Dedifferentiated amniotic fluid mesenchymal stem cell (primary cell): ENCODE results near the gene ANKRD18A.

Source experiments
- DNase-seq: peaks from one replicate; pipeline ENCODE4 v3.0.0-alpha.2; 2016; ENCODE audit errors: extremely low spot score

The ANKRD18A gene

DNA sequence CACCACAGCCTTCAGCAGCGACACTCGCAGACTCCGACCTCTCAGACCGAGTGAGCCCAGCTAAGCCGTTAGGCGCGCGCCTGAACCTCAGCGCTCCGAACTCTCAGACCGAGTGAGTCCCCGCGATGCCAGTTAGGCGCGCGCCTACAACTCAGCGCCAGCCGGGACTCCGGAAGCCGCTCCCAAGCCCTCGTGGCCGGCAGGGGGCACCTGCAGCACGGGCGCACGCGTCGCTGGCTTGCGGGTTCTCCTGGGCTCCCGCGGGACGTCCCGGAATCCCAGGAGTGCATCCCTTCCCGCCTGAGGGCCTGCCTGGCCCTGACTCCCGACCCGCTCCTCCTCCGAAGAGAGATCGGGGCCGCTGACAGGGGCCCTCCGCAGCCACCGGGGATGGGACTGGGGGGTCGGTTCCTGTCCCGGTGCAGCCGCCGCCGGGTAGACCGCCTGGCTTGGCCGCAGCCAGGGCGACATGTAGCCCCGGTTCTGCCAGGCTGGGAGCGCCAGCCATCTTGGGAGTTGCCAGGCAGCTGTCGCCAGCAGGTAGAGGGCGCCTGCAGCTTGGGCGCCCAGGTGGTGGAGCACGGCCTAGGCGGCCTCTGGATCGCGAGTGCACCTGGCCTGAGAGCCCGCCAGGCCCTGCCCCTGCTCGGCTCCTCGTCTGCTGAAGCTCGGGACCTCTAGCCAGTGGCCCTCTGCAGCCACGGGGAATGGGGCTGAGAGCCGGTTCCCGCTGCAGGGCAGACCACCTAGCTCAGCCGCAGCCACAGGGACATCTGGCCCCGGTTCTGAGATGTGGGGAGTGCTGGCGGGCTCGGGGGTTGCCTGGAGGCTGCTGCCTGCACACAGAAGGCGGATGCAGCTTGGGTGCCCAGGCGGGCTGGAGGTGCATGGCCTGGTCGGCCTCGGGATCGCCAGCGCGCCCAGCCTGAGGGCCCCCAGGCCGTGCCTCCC lies at the start of gene ANKRD18A:
Gene ANKRD18A (minus strand): TSS at position 114 of the 951 bp plus-strand sequence. CDS start 311 bp downstream, outside the sequence.
- DNase-seq = peak; percentile 86

DNA sequence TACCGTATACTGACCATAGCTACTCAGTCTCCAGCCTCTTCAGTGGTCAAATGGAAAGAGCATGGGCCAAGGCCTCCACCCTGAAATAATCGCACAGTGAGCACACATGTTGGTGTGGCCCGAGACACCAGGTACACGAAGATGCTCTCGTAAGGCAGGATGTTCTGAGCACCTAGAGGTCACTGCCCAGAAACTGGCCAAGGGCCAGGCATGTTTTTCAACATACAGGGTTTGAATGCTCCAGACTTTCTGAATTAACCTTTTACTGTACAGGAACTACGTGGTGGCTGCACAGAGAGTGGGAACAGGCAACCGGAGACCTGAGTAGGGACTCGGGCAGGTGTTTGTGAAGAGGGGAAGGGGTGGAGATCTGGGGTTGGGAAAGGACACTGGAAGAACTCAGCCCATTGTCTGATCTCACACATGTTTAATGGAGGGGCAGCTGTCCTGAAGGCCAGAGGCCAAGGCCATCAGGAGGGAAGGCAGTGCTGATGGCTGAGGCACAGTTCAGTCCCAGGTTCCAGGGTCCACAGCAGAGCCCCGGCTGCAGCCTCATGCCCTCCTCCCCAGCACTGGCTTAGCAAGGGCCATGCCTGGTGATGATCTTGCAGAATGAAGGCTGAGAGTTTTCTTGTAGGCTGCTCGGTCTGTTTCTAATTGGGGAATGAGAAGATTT lies 48.5 kb upstream of the ANKRD18A start:
- no peak for DNase-seq

DNA sequence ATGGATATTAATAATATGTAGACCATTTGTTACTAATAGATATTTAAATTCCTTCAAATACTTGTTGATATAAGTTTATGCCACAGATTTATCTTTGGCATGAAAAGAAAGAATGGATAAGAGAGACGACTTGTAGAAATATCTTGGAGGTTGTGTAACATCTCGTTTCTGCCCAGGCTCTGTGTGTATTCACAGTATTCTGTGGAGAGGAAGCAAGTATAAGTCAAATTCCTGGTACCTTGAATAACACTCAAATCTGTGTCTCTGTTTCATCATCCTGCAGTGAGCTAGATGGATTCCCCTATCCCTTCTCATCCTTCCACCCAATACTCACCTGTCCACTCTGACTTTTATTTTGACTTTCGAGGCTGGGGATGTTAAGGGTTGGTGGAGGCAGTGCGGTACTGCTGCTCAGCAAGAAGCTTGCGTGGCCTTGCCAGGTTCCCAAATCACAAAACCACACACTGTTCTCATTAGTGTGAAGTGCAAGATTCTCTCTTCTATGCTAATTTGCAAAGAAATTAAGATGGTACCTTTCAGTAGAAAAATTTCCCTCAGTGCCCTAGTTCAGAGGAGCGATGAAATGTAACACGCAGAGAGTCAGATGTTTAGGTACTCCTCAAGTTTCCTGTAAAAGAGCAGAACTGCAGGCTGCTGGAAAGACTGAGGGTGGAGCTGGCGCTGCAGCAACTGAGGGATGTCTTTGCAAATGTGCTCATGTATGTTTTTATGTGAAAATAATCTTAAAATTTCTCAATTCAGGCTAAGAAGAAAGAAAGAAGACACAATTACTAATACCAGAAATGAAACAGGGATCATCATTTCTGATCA lies 42.6 kb upstream of the ANKRD18A start:
- peak; percentile 52 for DNase-seq

DNA sequence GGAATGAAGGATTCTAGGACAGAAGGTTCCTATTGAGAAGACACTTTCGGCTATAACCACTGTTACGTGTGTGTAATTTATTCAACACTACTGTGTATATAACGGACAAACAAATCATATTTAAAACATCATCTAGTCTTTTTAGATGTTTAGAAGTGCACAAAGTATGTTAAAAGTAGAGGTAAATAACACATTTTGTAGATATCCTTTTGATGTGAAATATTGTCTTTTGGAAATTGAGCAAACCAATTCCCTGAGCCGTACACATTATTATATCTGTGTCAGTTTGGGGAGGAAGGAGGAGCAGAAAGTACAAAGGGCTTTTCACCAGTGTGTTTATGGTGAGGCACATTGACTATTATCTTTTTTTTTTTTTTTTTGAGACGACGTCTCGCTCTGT lies 39.1 kb upstream of the ANKRD18A start:
- no peak for DNase-seq

DNA sequence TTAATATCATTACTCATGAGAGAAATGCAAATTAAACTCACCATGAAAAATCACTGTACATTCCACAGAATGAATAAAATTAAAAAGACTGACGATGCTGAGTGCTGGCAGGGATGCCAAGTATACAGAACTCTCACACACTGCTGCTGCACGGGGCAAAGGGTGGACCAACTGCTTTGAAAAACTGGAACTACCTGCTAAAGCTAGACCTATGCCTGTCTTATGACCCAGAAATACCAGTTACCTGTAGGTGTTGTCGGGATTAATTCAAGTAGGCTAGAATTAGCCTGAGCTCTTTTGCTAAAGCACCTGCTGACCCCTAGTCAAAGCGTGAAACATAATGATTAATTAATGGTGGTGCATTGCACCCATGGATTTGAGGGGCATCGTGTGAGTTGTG lies 36.5 kb upstream of the ANKRD18A start:
- DNase-seq = no peak

DNA sequence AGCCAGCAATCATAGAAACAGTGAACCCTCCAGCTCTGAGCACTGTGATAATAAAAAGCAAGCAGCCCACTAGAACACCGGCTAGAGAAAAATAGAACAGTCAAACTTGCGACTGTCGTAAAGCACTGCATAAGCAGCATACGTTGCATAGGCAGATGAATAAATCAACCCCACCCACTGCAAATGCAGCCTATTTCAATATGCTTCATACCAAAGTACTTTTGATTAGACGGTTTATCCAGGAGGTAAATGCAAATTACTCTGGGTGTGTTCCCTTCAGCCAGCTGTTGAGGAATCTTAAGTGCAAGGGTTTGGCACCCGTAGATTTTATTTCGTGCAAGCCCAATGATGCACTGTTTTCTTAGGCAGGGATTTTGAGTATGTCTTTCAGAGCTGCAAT lies 32.1 kb upstream of the ANKRD18A start:
- no peak for DNase-seq

DNA sequence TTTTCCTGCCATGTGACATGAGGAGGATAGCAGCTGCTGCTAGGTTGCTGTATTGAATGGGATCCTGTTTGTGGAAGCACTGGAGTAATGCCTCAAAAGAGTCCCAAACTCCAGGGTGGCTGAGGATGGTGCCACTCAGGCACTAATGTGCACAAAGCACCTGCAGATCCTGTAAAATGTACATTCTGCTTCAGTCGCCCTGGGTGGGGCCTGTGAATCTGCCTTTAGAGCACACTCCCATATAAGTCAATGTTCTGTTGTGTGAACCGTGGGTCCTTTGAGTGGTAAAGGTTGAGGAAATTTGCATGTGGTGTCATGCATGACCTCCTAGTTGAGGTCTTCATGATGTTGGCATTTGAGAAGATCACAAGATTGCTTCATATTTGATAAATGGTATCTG lies 31.6 kb upstream of the ANKRD18A start:
- no peak for DNase-seq

DNA sequence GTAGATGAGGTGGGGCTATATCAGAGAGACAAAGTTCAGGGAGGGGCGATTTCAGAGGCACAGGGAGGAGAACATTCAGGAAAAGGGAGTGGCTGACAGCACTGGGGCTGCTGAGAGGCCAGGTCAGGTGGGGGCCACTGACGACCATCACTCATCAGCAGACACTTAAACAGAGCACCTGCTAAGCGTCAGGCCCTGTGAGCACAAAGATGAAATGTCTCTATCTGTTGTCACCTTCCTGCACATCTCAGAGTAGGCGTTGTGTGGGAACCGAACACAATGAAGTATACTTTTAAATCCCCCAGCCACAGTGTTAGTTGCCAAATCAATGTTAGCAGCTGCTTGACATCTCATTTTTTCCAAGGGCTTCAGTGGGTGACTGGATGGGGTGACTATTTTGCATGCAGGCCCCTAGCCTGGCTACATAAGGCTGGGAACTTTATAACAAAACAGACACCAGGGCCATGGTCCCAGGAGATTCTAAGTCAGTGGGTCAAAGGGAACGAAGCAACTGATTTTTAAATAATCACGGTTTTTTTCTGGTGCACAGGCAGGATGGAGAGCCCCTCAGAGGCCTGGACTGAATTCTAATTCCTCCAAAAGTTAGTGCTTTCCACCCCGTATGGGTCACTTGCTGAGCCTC lies 31.1 kb upstream of the ANKRD18A start:
- no peak for DNase-seq

DNA sequence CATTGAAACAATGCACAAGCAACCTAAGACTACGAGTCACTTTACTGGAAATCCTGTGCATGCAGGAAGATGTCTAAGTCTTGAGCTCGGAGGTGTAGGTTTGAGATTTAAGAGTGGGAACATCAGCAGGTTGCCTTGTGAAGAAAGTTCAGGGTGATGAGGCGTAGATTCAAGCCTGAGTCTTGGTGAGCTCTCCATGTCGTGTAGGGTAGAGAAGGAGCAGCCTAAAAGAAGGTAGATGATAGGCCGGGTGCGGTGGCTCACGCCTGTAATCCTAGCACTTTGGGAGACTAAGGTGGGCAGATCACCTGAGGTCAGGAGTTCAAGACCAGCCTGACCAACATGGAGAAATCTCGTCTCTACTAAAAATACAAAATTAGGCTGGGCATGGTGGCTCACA lies 30.2 kb upstream of the ANKRD18A start:
- DNase-seq = no peak

DNA sequence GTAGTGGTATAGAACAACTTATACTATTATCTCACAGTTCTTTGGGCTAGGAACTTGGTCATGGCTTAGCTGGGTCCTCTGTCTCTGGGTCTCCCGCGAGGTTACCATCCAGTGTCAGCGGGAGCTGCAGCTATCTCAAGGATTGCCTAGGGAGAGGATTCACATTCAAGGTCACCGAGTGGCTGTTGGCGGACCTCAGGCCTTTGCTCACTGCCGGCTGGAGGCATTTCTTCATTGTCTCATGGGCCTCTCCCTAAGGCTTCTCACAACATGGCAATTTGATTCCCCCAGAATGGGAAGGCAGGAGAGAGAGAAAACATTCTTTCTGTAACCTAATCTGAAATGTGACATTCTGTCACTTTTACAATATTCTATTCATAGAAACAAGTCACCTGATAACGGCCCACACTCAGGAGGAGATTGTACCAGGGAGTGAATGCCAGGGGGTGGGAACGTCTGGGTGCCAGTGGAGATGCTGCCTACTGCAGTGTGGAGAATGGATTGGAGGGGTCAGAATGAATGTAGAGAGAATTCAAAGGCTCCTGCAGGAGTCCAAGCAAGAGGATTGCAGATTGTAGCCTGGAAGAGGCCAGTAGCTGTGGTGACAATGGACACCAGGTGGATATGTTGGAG lies 29.5 kb upstream of the ANKRD18A start:
- no peak for DNase-seq

DNA sequence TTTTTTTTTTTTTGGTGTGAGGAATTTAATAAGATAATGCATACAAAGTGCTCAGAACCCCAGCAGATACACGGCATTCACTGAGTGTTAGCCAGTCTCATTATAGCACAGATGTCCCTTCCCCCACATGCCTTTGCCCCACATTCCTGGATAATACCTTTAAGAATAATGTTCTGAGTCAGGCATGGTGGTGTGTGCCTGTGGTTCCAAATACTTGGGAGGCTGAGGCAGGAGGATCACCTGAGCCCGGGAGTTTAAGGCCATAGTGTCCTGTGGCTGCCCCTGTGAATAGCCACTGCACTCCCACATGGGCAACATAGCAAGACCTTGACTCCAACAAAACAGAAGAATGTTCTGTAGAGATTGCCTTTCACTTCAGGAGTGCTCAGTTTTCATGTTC lies 24.2 kb upstream of the ANKRD18A start:
- DNase-seq = no peak

DNA sequence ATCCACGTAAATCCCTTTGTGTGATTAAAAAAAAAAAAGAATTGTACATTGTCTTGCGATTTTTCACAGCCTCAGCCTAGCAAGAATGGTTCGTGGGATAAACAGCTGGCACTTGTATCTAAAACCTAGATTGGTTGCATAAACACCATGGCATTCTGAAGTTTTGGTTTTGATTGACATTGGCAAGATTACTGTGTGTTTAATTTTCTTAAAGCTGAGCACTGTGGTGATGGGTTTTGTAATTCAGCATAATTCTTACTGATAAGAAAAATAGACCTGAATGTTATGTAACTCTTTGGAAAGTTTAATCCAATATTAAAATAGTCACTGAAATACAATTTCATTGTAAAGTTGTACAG lies 23.4 kb upstream of the ANKRD18A start:
- no peak for DNase-seq

DNA sequence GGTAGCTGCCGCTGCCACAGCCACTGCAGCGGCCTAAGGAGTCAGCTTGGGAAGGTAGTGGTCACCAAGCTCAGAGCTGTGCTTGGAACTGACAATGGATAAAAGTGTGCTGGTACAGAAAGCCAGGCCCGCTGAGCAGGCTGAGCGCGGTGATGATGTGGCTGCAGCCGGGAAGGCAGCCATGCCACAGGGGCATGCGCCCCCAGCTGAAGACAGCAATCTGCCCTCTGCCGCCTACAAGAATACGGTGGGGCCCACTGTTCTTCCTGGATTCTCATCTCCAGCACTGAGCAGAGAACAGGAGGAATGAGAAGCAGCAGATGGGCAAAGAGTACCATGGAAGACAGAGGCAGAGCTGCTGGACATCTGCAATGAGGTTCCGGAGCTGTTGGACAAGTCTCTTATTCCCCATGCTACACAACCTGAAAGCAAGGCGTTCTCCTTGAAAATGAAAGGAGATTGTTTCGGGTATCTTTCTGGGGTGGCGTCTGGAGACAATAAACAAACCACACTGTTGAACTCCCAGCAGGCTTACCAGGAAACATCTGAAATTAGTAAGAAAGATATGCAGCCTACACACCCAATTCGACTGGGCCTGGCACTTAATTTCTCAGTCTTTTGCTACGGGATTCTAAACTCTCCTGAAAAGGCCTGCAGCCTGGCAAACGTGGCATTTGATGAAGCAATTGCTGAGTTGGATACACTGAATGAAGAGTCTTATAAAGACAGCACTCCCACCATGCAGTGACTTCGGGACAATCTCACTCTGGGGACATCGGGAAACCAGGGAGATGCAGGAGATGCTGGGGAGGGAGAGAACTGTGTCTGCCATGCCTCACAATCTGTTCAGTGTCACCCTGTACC lies 22.8 kb upstream of the ANKRD18A start:
- no peak for DNase-seq

DNA sequence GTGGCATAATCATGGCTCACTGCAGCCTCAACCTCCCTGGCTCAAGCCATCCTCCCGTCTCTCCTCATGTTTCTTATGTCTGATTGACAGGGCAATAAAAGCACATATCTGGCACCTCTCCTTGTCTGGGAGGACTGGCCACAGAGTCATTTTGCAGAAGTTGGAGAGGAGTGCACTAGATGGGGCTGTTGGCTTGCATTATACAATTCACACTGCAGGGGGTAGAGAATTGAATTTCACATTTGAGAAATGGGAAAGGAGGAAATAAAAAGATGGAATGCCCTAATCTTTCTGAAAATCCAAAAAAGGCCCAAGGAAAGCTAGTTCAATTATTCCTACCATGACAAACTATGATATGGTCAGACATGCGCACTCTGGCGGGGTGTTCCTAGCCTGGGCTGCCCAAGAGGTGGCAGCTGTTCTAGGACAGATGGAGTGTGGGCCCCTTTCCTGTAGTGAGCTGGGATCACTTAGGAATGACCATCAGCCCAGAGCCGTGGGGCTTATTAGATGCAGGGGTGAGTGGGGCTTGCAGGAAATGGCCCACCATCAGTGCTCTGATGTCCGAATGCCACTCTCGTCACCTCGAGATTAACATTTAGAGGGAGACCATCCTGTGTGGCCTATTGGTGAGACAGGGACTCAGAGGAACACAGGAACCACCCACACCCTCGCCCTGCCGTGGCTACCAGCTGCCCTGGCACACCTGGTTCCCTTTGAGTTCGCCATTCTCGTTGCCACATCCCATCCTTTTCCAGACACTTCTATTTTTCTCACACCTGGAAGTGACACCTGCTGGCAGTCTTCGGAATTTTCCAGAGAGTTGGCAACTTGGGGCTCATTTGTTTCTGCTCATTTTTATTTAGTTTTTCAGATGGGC lies 21.8 kb upstream of the ANKRD18A start:
- peak; percentile 67 for DNase-seq

DNA sequence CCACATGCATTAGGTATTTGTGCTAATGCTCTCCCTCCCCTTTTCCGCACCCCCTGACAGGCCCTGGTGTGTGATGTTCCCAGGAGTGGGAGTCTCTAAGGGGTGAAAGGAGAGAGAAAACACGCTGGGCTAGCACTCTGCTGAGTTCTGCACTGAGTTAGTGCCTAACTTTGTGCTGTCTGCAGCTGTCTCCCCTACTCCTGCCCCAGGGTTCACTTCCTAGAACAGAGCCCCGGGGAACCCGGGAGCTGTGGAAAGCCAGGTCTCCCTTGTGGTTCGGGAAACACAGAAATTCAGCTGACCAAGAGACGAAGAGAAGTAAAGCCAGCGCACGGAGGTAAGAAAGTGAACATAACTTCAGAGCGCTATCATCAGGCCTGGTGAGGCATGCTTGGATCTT lies 20.7 kb upstream of the ANKRD18A start:
- DNase-seq = no peak

DNA sequence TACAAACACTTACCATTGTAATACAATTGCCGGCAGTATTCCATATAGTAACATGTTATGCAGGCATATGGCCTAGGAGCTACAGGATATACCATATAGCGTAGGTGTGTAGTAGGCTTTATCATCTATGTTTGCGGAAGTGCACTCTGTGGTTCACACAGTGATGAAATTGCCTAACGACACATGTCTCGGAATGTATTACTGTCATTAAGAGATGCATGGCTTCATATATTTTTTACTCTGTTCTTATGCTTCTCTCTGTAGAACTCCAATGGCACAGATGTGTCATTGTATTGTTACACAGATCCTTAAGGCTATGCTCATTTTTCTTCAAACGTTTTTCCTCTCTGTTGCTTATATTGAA lies 19.2 kb upstream of the ANKRD18A start:
- DNase-seq = no peak

DNA sequence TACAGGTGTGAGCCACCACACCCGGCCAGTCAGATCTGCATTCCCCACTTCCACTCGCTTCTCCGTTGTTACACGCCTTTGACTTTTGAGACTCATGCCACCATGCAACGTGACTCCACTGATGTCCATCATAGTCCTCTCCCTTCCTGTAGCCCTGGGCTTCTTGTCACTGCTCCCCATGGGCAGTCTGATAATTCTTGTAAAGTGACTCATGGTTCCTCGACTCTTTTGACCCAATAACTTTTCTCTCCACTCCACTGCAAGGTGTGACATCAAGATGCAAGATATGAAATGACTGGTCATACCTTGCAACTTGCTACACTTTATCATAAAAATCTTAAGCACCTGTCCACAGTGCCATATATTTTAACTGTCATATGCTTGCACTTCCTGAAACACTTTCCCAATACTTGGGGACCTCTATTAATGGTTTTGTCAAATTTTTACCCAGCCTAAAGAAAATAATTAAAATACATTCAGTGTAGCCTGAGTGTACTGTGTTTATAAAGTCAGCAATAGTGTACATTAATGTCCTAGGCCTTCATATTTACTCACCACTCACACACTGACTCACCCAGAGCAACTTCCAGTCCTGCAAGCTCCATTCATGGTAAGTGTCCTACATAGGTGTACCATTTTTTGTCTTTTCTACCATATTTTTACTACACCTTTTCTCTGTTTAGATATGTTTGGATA lies 18.6 kb upstream of the ANKRD18A start:
- DNase-seq = no peak

DNA sequence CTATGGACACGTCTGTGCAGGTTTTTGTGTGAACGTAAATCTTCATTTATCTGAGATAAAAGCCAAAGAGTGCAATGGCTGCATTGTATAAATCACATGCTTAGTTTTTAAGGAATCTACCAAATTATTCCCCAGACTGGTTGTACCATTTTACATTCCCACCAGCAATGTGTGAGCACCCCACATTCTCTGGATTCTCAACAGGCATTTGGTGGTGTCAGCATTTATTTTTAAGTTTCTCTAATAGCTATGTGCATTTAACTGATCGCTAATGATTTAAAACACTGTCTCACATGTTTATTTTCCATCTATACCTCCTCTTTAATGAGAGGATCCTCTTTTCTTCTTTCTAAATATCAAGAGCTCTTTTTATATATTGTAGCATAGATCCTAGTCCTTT lies 13.9 kb upstream of the ANKRD18A start:
- no peak for DNase-seq

DNA sequence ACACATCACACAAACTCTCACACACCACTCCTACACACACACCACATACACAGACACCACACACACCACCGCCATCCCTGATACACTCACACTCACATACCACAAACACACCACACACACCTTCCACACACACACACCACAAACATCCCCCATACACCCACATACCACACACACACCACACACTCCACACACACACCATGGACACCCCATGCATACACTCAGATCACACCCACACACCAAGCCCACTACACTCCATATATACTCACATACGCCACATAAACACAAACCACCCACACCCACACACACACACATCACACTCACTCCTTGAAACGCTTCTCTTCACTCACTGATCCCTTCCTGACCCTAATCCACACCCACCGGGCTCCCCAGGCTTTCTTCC lies 9.1 kb upstream of the ANKRD18A start:
- no peak for DNase-seq
